T follicular helper cell (primary cell): ENCODE data around the gene ZNF831.

Experiments used
- DNase-seq: peaks from one replicate; pipeline ENCODE4 v3.0.0-alpha.2; 2020; ENCODE audit warnings: low read depth

Gene ZNF831

DNA sequence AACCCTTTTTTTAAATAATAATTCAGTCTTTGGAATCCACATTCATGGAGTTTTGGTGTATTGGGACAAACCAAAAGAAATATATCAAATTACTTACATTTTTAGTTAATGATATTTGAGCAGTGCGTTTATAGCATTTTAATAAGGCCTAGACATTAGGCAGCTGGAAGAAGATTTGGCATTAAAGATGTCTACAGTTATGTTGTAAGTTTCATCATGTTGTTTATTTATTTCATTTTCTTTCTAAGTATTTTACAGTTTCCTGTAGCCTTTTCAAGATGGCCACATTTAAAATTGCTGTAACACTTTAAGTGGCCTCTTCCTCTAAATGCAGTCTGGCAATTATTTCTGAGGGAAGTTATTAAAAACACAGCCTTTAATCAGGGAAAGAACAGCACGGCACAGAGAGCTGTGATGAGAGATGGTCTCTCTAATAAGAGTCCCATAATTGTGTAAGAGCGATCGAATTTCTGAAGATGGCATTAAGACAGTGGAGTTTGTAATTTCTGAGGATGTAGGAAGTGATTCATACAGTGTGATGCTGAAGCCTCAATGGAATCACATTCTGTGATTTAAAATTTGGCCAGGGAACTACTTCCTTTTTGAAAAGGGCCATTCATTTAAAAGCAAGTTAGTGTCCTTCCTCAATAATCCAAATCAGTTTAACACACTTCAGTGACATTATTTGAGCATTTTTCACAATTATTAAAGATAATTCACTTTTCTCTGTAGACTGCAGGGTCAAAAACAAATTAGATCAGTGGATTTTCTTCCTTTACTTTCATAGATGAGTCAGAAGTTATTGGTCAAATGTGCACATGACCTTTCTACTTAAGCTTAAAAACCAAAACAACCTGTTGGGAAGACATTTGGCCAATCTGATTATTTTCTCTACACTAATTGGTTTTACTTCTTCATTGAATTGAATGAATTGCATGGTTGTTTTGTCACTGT is 84.4 kb downstream of the ZNF831 start:
- DNase-seq = no peak

DNA sequence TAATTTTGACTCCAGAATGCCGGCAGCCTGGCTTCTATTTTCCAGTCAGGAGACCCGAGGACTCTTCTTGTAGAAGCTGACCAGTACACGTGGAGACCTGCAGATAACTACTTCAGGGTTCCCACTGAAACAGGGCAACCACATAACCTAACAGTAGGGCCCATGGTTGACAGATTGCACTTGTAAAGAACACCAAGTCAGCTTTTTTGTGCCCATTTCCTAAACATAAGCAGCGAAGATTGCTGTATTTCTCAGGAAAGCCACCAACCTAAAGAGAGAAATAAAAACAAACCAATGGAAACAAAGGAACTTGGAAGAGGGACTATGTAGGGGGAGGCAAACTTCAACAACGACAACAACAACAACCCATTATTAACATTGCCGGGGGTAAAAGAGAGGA is 86.7 kb downstream of the ZNF831 start:
- no peak for DNase-seq

- no peak for DNase-seq
Observed at GRCh38 chr20:59253325-59253724, 89.7 kb downstream of the ZNF831 start.

GRCh38 chr20:59253779-59254319 is 90.2 kb downstream of the ZNF831 start:
- no peak for DNase-seq

DNA sequence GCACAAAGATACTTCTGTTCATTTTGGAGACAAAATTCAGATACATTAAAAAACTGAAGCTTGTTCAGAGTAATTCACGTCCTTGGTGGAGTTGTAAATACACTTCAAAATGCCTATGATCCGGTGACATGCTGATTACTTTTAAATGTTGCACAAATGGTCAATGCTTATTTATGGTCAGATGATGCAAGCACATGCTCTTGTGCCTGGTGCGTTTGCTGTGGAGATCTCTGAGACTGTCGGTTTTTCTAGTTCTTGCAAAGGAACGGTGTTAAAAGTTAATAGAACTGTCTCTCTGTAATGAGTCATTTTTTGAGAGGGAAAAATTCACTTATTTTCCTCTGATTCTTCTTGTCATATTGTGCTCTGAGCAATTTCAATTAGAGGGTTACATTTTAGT is 91.6 kb downstream of the ZNF831 start:
- DNase-seq = no peak

- no peak for DNase-seq
Observed at GRCh38 chr20:59258221-59258621, 94.6 kb downstream of the ZNF831 start.

GRCh38 chr20:59259946-59260345 is 96.3 kb downstream of the ZNF831 start:
- DNase-seq = no peak

DNA sequence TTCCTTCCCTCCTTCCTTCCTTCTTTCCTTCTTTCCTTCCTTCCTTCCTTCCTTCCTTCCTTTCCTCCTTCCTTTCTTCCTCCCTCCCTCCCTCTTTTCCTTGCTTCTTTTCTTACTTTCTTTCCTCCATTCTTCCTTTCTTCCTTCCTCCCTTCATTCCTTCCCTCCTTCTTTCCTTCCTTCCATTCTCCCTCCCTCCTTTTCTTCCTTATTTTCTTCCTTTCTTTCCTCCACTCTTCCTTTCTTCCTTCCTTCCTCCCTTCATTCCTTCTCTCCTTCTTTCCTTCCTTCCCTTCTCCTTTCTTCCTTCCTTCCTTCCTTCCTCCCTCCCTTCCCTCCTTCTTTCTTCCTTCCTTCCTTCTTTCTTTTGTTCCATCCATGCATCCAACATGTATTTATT is 101.7 kb downstream of the ZNF831 start:
- DNase-seq = no peak

- DNase-seq = no peak
Observed at GRCh38 chr20:59268870-59269269, 105.2 kb downstream of the ZNF831 start.

GRCh38 chr20:59269411-59270025 is 105.9 kb downstream of the ZNF831 start:
- no peak for DNase-seq

- no peak for DNase-seq
Observed at GRCh38 chr20:59270380-59270779, 106.8 kb downstream of the ZNF831 start.

DNA sequence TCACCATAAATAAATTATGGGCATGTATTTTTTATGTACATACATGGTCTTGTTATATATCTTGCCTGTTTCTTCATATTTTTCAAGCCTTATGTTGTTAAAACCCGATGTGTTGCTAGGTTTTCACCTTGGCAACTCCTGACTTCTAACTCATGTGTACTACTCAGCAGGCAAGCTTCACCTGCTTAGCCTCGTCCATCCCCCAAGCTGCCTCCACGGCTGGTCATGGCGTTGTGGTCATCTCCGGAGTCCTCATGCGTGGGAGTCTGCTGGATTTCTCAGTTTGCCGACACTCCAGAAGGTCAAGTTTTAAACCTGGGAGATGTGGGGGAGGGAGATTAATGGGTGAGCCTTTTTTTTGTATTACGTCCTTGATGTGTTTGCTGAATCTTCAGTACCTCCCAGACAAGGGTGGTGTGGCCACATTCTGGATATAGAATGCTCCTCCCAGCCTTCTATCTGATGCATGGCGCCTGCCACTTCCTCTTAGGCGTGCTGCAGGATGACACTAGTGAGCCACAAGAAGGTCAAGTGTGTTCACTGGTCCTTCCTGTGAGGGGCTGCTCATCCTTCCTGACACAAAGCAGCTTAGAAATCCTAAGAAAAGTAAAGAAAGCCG is 110.2 kb downstream of the ZNF831 start:
- DNase-seq = no peak

GRCh38 chr20:59276938-59277337 is 113.3 kb downstream of the ZNF831 start:
- no peak for DNase-seq

GRCh38 chr20:59284470-59284869 is 120.8 kb downstream of the ZNF831 start:
- DNase-seq = no peak

GRCh38 chr20:59289994-59290393 is 126.4 kb downstream of the ZNF831 start:
- no peak for DNase-seq

DNA sequence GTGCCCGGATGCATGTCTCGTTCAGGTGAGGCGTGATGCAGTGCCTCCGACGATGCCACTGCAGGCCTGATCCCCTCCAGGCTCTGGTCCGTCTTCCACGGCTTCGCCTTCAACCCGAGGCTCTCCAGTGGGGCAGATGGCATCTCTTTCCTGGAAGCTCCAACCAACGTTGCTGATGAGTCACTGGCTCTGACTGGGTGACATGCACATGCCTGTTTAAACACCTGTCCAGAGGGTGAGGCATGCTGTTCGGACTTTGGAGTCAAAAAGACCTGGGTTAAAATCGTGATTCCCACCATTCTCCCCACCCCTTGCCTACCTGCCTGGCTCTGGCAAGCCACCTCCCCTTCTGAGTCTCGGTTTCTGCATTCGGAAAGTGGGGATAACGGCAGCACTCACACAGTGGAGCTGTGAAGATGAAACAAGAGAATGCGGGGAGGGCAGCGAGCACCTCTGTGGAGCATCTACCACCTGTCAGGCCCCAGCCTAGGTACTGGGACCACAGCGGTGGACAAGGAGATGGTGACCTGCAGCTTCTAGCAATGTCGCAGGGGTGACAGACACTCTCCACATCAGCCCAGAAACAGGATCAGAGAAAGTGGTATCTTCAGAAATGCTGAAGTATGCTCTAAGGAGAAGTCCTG is 128.2 kb downstream of the ZNF831 start:
- DNase-seq = no peak

DNA sequence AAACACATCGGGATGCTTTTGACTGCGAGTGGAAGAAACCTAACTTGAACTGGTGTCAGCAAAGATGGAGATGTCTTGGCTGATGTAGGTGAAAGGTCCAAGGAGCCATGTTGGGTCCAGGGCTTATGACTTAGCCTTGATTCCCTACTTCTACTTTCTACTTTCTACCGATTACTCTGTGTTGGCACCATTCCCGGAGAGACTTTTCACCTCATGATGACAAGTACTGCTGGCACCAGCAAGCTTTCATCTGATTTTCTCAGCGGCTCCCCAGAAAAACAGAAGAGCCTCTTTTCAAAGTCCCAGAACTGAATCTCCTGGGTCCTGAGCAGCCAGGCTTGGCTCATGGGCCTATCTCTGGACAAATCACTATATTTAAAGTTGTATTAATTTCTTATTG is 131.9 kb downstream of the ZNF831 start:
- no peak for DNase-seq

DNA sequence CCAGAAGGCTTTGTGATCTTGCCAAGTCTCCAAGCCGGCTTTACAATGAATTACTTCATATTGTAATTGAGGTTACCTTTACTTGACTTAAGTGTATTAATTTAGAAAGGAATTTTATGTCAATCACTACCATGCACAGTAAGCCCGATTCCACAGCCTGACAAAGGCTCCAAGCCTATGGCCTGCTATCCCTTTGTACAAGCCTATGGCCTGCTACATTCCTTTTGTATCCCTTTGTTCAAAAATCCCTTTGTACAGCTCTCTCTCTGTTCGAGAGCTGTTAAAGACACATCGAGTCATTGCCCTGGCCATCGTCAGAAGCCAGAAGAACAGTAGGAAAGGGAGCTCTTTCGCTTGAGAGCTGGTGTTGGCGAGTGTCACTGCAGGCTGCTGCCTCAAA is 134.1 kb downstream of the ZNF831 start:
- no peak for DNase-seq

DNA sequence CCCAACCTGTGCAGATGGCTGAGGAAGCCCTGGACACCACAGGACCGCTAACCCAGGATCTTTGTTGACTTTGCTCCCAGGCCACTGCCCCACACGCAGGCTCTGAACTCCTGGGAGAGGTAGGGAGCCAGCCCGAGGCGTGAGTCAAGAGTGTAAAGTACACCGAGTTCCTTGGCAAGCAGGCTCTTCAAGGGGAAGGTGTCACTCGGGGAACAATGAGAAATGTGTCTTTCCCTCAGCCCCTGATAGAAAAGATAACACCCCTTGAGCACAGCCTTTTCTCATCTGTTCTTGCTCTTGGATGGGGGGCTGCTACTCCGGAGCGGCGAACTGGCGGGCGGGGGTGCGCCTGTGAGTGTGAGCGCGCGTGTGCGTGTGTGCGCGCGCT is 136.3 kb downstream of the ZNF831 start:
- DNase-seq = no peak

DNA sequence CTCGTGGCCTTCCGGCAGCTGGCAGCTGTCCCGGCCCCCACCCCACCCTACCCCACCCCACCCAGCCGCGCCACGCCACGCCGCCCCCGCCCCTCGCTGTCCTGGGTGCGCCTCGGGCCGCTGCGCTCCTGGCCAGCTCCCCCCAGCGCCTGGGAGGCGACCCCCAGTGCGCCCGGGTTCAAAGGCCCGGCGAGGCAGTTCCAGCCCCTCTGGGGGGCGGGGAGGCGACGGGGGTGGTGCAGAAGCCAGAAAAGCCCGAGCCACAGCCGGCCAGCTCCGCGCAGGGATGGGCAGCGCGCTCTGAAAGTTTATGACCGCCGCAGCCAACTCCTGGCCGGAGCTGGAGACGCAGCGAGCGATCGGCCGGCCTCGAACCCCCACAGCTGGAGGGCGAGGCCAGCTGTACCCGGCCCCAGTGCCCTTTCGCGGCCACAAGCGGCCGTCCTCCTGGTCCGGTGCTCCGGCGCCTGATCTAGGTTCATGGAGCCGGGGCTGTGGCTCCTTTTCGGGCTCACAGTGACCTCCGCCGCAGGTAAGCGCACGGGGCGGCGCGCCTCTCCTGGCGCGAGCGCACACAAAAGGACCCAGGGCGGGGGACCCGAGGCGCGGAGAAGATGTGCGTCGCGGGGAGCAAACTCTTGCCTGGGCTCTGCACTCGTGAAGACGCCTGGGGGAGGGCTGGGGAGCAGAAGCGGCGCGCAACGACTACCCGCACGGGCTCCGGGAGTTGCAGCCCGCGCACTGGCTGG is 136.9 kb downstream of the ZNF831 start, which contains the start of gene EDN3:
Gene EDN3, plus strand, starts transcription at position 279 of the 749 bp plus-strand sequence. Its CDS starts 202 bp downstream, at position 481.
- no peak for DNase-seq

DNA sequence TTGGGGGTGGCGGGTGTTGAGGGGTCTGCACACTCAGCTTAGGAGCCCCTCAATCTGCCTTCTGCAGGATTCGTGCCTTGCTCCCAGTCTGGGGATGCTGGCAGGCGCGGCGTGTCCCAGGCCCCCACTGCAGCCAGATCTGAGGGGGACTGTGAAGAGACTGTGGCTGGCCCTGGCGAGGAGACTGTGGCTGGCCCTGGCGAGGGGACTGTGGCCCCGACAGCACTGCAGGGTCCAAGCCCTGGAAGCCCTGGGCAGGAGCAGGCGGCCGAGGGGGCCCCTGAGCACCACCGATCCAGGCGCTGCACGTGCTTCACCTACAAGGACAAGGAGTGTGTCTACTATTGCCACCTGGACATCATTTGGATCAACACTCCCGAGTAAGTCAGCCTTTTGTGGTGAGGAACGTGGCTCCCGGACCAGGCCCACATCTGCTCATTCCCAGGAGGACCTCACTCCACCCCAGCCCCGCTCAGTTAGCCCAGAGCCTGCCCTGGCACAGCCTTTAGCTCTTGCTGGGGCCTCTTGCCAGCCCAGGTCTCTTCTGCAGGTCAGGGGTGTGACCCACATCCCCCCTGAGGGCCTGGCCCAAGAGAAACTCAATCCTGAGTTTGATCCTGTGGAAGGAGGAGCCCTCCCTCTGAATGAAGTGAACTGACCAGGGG is 137.9 kb downstream of the ZNF831 start:
- no peak for DNase-seq
